ENCODE measurements around the gene CALHM6. TPM values are rescaled to one million over a fixed set of nuclear protein-coding genes. Genes with fewer than 3 reads are reported as not detected.

Gene CALHM6
- total RNA-seq, 1 experiment from 2014 or later: not detected

- H3K9me3 ChIP-seq (ENCODE audit: control insufficient read depth in 1 of 2, insufficient read depth in 1 of 2, low read depth in 1 of 2, low read length in 2 of 2): no peaks in the 10 kb centered on the region
- no peak overlapping the region for H3K9ac ChIP-seq (ENCODE audit: low read length)
- ATAC-seq (no peak), DNase-seq (ENCODE audit: low read depth, low spot score) (no peak)
- no peak overlapping the region for H2AFZ ChIP-seq (ENCODE audit: low read depth, low read length, poor library complexity, severe bottlenecking)
- CTCF ChIA-PET: interaction anchor here (1.1 kb wide), 1 partner anchor 15 kb away, joined by 4 read pairs; the partner anchor contains the start of gene CALHM5
- no peaks in the 10 kb centered on the region for H3K9me2 ChIP-seq (ENCODE audit: insufficient read depth)
- POLR2A ChIA-PET: no interaction called here
- H3K4me1 ChIP-seq (ENCODE audit: control insufficient read depth in 1 of 2, insufficient read depth in 2 of 2, low read length in 2 of 2): no peaks in the 10 kb centered on the region
- H3K4me3 ChIP-seq (replicated peaks in 1 of 2; ENCODE audit: low read depth in 1 of 2, low read length in 2 of 2): no peak overlapping the region
- no TSS peak for BruUV-seq (replicated peaks)
- H4K20me1 ChIP-seq (ENCODE audit: insufficient read depth): no peaks in the 10 kb centered on the region
- intact Hi-C loops (cut with micrococcal nuclease): no loop called here
- RAD21 ChIA-PET (ENCODE audit: low non-redundant PET in 1 of 2, low total read pairs in 2 of 2, uncharacterized antibody in 2 of 2, unreplicated experiment in 2 of 2): no interaction called here
- TF ChIP-seq POLR2A (IDR thresholded peaks at IDR 0.05; ENCODE audit: borderline replicate concordance, extremely low read depth, insufficient read depth, insufficient read length): no peak
- no peak for TF ChIP-seq ZFX (IDR thresholded peaks at IDR 0.05)
- TF ChIP-seq MAX (IDR thresholded peaks at IDR 0.05): no peak
- no peak for TF ChIP-seq CTCF (IDR thresholded peaks at IDR 0.05 in 2 of 3, conservative IDR thresholded peaks at IDR 0.05 in 1 of 3; ENCODE audit: borderline replicate concordance in 1 of 3, insufficient read depth in 1 of 3, low read depth in 2 of 3, low read length in 2 of 3)
- TF ChIP-seq ZNF274 (IDR thresholded peaks at IDR 0.05; ENCODE audit: low read depth, low read length): no peak
- no peak for TF ChIP-seq REST (IDR thresholded peaks at IDR 0.05; ENCODE audit: low read depth)
- no peak for TF ChIP-seq CBX3 (IDR thresholded peaks at IDR 0.05; ENCODE audit: low read depth)
- no peak for TF ChIP-seq CEBPB (IDR thresholded peaks at IDR 0.05; ENCODE audit: low read depth)
- TF ChIP-seq FOSL1 (IDR thresholded peaks at IDR 0.05; ENCODE audit: low read depth): no peak
- no peak for TF ChIP-seq POLR2AphosphoS5 (IDR thresholded peaks at IDR 0.05; ENCODE audit: low read depth, low read length)
- no peak for TF ChIP-seq YY1 (IDR thresholded peaks at IDR 0.05; ENCODE audit: extremely low read depth, insufficient replicate concordance, low read depth, low read length)
- TF ChIP-seq TCF7L2 (IDR thresholded peaks at IDR 0.05; ENCODE audit: borderline replicate concordance, extremely low read depth, insufficient read depth, insufficient read length): no peak
- TF ChIP-seq EZH2 (IDR thresholded peaks at IDR 0.05): no peak
- no peak for TF ChIP-seq ATF3 (IDR thresholded peaks at IDR 0.05)
- TF ChIP-seq ELF1 (IDR thresholded peaks at IDR 0.05; ENCODE audit: borderline replicate concordance, low read depth): no peak
- no peak for TF ChIP-seq RAD21 (IDR thresholded peaks at IDR 0.05; ENCODE audit: low read depth)
- no peak for TF ChIP-seq SIN3A (IDR thresholded peaks at IDR 0.05; ENCODE audit: low read depth)
- no peaks in the 10 kb centered on the region for H3K27me3 ChIP-seq (ENCODE audit: insufficient read depth, low read length)
- H3K27ac ChIP-seq (ENCODE audit: low read depth, low read length): no peak overlapping the region
- H3K36me3 ChIP-seq (ENCODE audit: control insufficient read depth in 1 of 2, insufficient read depth in 2 of 2, low read length in 2 of 2): no peaks in the 10 kb centered on the region
- H3K4me2 ChIP-seq (ENCODE audit: low read length): no peak overlapping the region
- H3K79me2 ChIP-seq (ENCODE audit: insufficient read depth, low read length): no peaks in the 10 kb centered on the region
Measured at GRCh38 chr6:116497113-116497676, 36.0 kb downstream of the CALHM6 start.
